A673 (cell line): ENCODE results near the gene RAX2.

Experiments used
- CTCF ChIP-seq: fragments of 300-800, 200-600 bp; sonication (generic); conservative IDR thresholded peaks from 2 replicates; pipeline ENCODE4 v1.5.1; 2017; ENCODE audit warnings: low read depth, mild to moderate bottlenecking, antibody characterized with exemption, low read length, moderate library complexity, mixed read lengths
- EZH2 ChIP-seq: fragments of 200-600 bp; sonication (generic); IDR thresholded peaks from 2 replicates; pipeline ENCODE4 v1.6.1; 2017; ENCODE audit warnings: borderline replicate concordance, low read depth, mild to moderate bottlenecking, mixed read lengths, antibody characterized with exemption, low read length; ENCODE audit not compliant: poor library complexity, severe bottlenecking

GRCh38 chr19:3752492-3752891, 19.5 kb downstream of the RAX2 start:
- no peak for TF ChIP-seq CTCF
- no peak for TF ChIP-seq EZH2
